SK-N-SH treated with all-trans-retinoic acid at 6 μM for 48 hours (cell line): ENCODE results near the gene ULK4.

Experiments
- ATAC-seq: fragments of 200-7000 bp; cut with Tn5 transposase; 3 replicates; pipeline ENCODE4 v1.9.1; 2020; ENCODE audit warnings: mild to moderate bottlenecking, moderate library complexity
- ARNTL ChIP-seq: fragments of 450-650 bp; formaldehyde crosslinking; IDR thresholded peaks from 2 replicates; pipeline ENCODE4 v1.5.0; 2020; ENCODE audit warnings: low read depth, mild to moderate bottlenecking, moderate library complexity, borderline replicate concordance
- BACH2 ChIP-seq: fragments of 250-450 bp; sonication (Bioruptor Pico); IDR thresholded peaks from 2 replicates; pipeline ENCODE4 v1.9.0; 2021; ENCODE audit warnings: mild to moderate bottlenecking, borderline replicate concordance
- CSDC2 ChIP-seq: fragments of 250-450 bp; sonication (Bioruptor Pico); IDR thresholded peaks from 2 replicates; pipeline ENCODE4 v1.5.0; 2020; ENCODE audit warnings: mild to moderate bottlenecking, moderate library complexity
- ESRRG ChIP-seq: fragments of 250-450 bp; sonication (Bioruptor Pico); IDR thresholded peaks from 2 replicates; pipeline ENCODE4 v1.6.1; 2021; ENCODE audit warnings: mild to moderate bottlenecking
- GLIS3 ChIP-seq: fragments of 250-450 bp; sonication (Bioruptor Pico); IDR thresholded peaks from 2 replicates; pipeline ENCODE4 v1.5.0; 2020; ENCODE audit warnings: mild to moderate bottlenecking, moderate library complexity
- ISL1 ChIP-seq: fragments of 250-450 bp; sonication (Bioruptor Pico); IDR thresholded peaks from 2 replicates; pipeline ENCODE4 v2.1.2; 2022; ENCODE audit warnings: mild to moderate bottlenecking, moderate library complexity
- OSR1 ChIP-seq: fragments of 250-450 bp; sonication (Bioruptor Pico); IDR thresholded peaks from 2 replicates; pipeline ENCODE4 v1.8.0; 2022; ENCODE audit warnings: moderate library complexity, mild to moderate bottlenecking, inconsistent platforms
- PPARA ChIP-seq: fragments of 250-450 bp; sonication (Bioruptor Pico); IDR thresholded peaks from 2 replicates; pipeline ENCODE4 v1.5.0; 2020; ENCODE audit warnings: mild to moderate bottlenecking, borderline replicate concordance
- RARB ChIP-seq: fragments of 250-450 bp; sonication (Bioruptor Pico); IDR thresholded peaks from 2 replicates; pipeline ENCODE4 v1.8.0; 2021; ENCODE audit warnings: mild to moderate bottlenecking, moderate library complexity
- SNAI2 ChIP-seq: fragments of 250-450 bp; sonication (Bioruptor Pico); IDR thresholded peaks from 2 replicates; pipeline ENCODE4 v1.5.0; 2020; ENCODE audit warnings: mild to moderate bottlenecking, moderate library complexity
- TCF4 ChIP-seq: fragments of 250-450 bp; sonication (Bioruptor Pico); IDR thresholded peaks from 2 replicates; pipeline ENCODE4 v1.8.0; 2021; ENCODE audit warnings: mild to moderate bottlenecking, moderate library complexity, borderline replicate concordance
- TOX ChIP-seq: fragments of 250-450 bp; sonication (Bioruptor Pico); IDR thresholded peaks from 2 replicates; pipeline ENCODE4 v1.8.0; 2021; ENCODE audit warnings: mild to moderate bottlenecking, moderate library complexity, borderline replicate concordance
- ZC3H10 ChIP-seq: fragments of 250-450 bp; sonication (Bioruptor Pico); IDR thresholded peaks from 2 replicates; pipeline ENCODE4 v1.5.1; 2021; ENCODE audit warnings: mild to moderate bottlenecking, moderate library complexity
- ZFP3 ChIP-seq: fragments of 250-450 bp; sonication (Bioruptor Pico); IDR thresholded peaks from 2 replicates; pipeline ENCODE4 v1.5.0; 2020; ENCODE audit warnings: mild to moderate bottlenecking, moderate library complexity
- ZFP30 ChIP-seq: fragments of 450-650 bp; formaldehyde crosslinking; IDR thresholded peaks from 2 replicates; pipeline ENCODE4 v1.5.0; 2022; ENCODE audit warnings: mild to moderate bottlenecking, moderate library complexity
- ZNF565 ChIP-seq: fragments of 450-650 bp; formaldehyde crosslinking; conservative IDR thresholded peaks from 2 replicates; pipeline ENCODE4 v1.5.0; 2020; ENCODE audit warnings: low read depth, mild to moderate bottlenecking, moderate library complexity
- ZNF70 ChIP-seq: fragments of 450-650 bp; formaldehyde crosslinking; IDR thresholded peaks from 2 replicates; pipeline ENCODE4 v1.5.0; 2020; ENCODE audit warnings: mild to moderate bottlenecking, moderate library complexity
- ZNF8 ChIP-seq: fragments of 450-650 bp; formaldehyde crosslinking; IDR thresholded peaks from 2 replicates; pipeline ENCODE4 v1.5.0; 2020; ENCODE audit warnings: mild to moderate bottlenecking, moderate library complexity
- TF ChIP-seq, protein P1 (sequence below): fragments of 250-450 bp; sonication (Bioruptor Pico); IDR thresholded peaks from 2 replicates; pipeline ENCODE4 v1.5.1; 2020; ENCODE audit warnings: low read depth, mild to moderate bottlenecking, moderate library complexity
- TF ChIP-seq, protein P2 (sequence below): fragments of 250-450 bp; sonication (Bioruptor Pico); IDR thresholded peaks from 2 replicates; pipeline ENCODE4 v1.5.0; 2020; ENCODE audit warnings: mild to moderate bottlenecking, moderate library complexity
- TF ChIP-seq, protein P3 (sequence below): fragments of 250-450 bp; sonication (Bioruptor Pico); IDR thresholded peaks from 2 replicates; pipeline ENCODE4 v1.5.1; 2021; ENCODE audit warnings: mild to moderate bottlenecking, moderate library complexity
- TF ChIP-seq, protein P4 (sequence below): fragments of 250-450 bp; sonication (Bioruptor Pico); IDR thresholded peaks from 2 replicates; pipeline ENCODE4 v1.8.0; 2020; ENCODE audit warnings: mild to moderate bottlenecking, moderate library complexity, borderline replicate concordance
- TF ChIP-seq, protein P5 (sequence below): fragments of 250-450 bp; sonication (Bioruptor Pico); IDR thresholded peaks from 2 replicates; pipeline ENCODE4 v1.8.0; 2021; ENCODE audit warnings: low read depth, mild to moderate bottlenecking, moderate library complexity, borderline replicate concordance

ULK4 gene

DNA sequence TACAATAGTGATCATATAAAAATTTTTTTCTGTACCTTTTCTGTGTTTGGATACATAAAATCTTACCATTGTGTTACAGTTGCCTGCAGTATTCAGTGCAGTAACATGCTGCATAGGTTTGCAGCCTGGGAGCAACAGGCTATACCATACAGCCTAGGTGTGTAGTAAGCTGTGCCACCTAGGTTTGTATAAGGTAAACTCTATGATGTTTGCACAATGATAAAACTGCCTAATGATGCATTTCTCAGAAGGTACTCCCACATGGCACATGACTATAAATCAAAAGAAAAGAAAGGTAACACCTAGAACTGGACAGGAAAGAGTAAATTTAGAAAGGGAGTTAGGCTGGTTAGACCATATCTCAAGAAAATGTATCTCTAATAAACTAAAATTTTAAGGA lies 293.5 kb downstream of the ULK4 start:
- ATAC-seq = no peak
- TF ChIP-seq TOX (CRISPR knock-in tag) (no peak), ZFP30 (CRISPR knock-in tag) (no peak), SNAI2 (no peak), RARB (CRISPR knock-in tag) (no peak), TCF4 (CRISPR knock-in tag) (no peak), ZC3H10 (CRISPR knock-in tag) (no peak), ESRRG (CRISPR knock-in tag) (no peak), GLIS3 (CRISPR knock-in tag) (no peak), ZFP3 (CRISPR knock-in tag) (no peak), ZNF8 (CRISPR knock-in tag) (no peak), ZNF565 (CRISPR knock-in tag) (no peak), ISL1 (CRISPR knock-in tag) (no peak), ARNTL (no peak)
- TF ChIP-seq, protein P1, sequence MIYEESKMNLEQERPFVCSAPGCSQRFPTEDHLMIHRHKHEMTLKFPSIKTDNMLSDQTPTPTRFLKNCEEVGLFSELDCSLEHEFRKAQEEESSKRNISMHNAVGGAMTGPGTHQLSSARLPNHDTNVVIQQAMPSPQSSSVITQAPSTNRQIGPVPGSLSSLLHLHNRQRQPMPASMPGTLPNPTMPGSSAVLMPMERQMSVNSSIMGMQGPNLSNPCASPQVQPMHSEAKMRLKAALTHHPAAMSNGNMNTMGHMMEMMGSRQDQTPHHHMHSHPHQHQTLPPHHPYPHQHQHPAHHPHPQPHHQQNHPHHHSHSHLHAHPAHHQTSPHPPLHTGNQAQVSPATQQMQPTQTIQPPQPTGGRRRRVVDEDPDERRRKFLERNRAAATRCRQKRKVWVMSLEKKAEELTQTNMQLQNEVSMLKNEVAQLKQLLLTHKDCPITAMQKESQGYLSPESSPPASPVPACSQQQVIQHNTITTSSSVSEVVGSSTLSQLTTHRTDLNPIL = no peak
- TF ChIP-seq, protein P2, sequence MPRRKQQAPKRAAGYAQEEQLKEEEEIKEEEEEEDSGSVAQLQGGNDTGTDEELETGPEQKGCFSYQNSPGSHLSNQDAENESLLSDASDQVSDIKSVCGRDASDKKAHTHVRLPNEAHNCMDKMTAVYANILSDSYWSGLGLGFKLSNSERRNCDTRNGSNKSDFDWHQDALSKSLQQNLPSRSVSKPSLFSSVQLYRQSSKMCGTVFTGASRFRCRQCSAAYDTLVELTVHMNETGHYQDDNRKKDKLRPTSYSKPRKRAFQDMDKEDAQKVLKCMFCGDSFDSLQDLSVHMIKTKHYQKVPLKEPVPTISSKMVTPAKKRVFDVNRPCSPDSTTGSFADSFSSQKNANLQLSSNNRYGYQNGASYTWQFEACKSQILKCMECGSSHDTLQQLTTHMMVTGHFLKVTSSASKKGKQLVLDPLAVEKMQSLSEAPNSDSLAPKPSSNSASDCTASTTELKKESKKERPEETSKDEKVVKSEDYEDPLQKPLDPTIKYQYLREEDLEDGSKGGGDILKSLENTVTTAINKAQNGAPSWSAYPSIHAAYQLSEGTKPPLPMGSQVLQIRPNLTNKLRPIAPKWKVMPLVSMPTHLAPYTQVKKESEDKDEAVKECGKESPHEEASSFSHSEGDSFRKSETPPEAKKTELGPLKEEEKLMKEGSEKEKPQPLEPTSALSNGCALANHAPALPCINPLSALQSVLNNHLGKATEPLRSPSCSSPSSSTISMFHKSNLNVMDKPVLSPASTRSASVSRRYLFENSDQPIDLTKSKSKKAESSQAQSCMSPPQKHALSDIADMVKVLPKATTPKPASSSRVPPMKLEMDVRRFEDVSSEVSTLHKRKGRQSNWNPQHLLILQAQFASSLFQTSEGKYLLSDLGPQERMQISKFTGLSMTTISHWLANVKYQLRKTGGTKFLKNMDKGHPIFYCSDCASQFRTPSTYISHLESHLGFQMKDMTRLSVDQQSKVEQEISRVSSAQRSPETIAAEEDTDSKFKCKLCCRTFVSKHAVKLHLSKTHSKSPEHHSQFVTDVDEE (CRISPR knock-in tag) = no peak
- TF ChIP-seq, protein P3, sequence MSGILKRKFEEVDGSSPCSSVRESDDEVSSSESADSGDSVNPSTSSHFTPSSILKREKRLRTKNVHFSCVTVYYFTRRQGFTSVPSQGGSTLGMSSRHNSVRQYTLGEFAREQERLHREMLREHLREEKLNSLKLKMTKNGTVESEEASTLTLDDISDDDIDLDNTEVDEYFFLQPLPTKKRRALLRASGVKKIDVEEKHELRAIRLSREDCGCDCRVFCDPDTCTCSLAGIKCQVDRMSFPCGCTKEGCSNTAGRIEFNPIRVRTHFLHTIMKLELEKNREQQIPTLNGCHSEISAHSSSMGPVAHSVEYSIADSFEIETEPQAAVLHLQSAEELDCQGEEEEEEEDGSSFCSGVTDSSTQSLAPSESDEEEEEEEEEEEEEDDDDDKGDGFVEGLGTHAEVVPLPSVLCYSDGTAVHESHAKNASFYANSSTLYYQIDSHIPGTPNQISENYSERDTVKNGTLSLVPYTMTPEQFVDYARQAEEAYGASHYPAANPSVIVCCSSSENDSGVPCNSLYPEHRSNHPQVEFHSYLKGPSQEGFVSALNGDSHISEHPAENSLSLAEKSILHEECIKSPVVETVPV = no peak
- TF ChIP-seq, all 23 proteins: peak for 0

DNA sequence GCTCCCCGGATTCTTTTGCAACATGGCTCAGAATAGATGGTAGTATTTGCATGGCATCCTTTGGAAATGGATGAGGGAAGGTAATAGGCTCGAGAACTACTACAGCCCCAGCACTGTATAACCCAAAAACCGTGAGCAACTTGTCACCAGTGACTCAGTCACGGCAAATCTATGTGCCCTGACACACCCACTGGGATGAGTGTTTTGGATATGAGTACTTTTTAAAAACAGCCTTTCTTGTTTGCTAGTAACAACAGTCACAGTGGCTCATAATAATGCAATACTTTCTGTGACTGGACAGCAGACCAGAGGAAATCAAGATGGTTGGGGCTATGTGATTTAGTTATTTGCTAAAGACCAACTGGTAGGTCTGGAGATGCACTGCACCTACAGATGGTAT lies 299.6 kb downstream of the ULK4 start:
- TF ChIP-seq ESRRG (CRISPR knock-in tag) (no peak), ARNTL (no peak), ZC3H10 (CRISPR knock-in tag) (no peak)
- TF ChIP-seq, protein P3 = no peak
- TF ChIP-seq, all 23 proteins: peak for 0
- no peak for ATAC-seq

DNA sequence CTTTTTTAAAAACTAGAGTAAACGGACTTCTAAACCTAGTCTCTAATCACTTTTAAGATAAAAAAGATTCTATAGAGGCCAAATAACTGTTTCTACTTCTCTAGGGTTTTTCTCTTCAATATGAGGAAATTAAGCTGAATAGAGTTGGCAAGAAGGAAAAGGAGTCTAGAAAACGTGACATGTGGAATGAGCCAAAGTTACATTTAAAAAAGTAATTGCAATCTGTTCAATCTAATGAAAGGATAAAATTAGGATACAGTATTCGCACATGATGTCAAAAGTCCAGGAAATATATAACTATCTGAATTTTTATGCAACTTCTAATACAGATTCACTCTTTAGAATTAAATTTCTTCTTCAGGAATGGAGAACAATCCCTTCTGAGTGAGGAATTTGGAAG lies 300.1 kb downstream of the ULK4 start:
- no peak for TF ChIP-seq ZNF8 (CRISPR knock-in tag)
- TF ChIP-seq PPARA (CRISPR knock-in tag) = no peak
- TF ChIP-seq ZFP3 (CRISPR knock-in tag) = no peak
- TF ChIP-seq ISL1 (CRISPR knock-in tag) = no peak
- no peak for TF ChIP-seq ZC3H10 (CRISPR knock-in tag)
- no peak for TF ChIP-seq CSDC2
- TF ChIP-seq ZNF70 (CRISPR knock-in tag) = no peak
- TF ChIP-seq ZFP30 (CRISPR knock-in tag) = no peak
- TF ChIP-seq TCF4 (CRISPR knock-in tag) = no peak
- TF ChIP-seq, protein P4, sequence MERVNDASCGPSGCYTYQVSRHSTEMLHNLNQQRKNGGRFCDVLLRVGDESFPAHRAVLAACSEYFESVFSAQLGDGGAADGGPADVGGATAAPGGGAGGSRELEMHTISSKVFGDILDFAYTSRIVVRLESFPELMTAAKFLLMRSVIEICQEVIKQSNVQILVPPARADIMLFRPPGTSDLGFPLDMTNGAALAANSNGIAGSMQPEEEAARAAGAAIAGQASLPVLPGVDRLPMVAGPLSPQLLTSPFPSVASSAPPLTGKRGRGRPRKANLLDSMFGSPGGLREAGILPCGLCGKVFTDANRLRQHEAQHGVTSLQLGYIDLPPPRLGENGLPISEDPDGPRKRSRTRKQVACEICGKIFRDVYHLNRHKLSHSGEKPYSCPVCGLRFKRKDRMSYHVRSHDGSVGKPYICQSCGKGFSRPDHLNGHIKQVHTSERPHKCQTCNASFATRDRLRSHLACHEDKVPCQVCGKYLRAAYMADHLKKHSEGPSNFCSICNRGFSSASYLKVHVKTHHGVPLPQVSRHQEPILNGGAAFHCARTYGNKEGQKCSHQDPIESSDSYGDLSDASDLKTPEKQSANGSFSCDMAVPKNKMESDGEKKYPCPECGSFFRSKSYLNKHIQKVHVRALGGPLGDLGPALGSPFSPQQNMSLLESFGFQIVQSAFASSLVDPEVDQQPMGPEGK (CRISPR knock-in tag) = no peak
- ATAC-seq = no peak

DNA sequence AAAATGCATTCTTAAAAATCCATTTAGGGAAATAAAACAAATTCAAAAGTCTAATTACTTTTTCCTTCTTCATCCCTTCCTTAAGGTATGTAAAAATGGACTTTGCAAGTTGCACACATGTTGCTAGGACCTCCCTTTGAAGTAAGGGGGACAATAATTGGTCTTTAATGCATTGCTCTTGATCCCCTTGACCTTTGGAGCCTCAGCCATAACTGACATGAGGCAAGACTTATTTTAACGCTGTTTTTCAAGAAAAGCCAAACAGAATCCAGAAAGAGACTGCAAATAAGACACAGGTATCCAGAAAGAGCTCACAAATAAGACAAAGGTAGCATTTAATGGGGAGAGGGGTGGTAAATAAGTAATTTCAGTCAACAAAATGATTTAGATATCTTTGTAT lies 301.4 kb downstream of the ULK4 start:
- TF ChIP-seq PPARA (CRISPR knock-in tag) (no peak), ZNF8 (CRISPR knock-in tag) (no peak), OSR1 (CRISPR knock-in tag) (no peak), ISL1 (CRISPR knock-in tag) (no peak), ZNF565 (CRISPR knock-in tag) (no peak), BACH2 (no peak), ZFP30 (CRISPR knock-in tag) (no peak), TCF4 (CRISPR knock-in tag) (no peak)
- TF ChIP-seq, protein P5, sequence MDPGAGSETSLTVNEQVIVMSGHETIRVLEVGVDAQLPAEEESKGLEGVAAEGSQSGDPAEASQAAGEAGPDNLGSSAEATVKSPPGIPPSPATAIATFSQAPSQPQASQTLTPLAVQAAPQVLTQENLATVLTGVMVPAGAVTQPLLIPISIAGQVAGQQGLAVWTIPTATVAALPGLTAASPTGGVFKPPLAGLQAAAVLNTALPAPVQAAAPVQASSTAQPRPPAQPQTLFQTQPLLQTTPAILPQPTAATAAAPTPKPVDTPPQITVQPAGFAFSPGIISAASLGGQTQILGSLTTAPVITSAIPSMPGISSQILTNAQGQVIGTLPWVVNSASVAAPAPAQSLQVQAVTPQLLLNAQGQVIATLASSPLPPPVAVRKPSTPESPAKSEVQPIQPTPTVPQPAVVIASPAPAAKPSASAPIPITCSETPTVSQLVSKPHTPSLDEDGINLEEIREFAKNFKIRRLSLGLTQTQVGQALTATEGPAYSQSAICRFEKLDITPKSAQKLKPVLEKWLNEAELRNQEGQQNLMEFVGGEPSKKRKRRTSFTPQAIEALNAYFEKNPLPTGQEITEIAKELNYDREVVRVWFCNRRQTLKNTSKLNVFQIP (CRISPR knock-in tag) = no peak
- TF ChIP-seq, all 23 proteins: peak for 0

More for the DNA sequence above, 301.4 kb downstream of the ULK4 start:
- no peak for ATAC-seq
